ENCODE data around the gene NRL.

Gene NRL

GRCh38 chr14:24114532-24115421 lies at the start of gene NRL, which contains the start of gene DCAF11:
Gene NRL, minus strand, starts transcription at chr14:24114949. Its CDS starts 32,101 bp downstream, at chr14:24082848.
Gene DCAF11, plus strand, starts transcription at chr14:24114777. Its CDS starts 818 bp downstream, at chr14:24115595.
- peak within 1 kb of the TSS; percentile 82 for H3K4me3 ChIP-seq (replicated peaks; ENCODE audit: low read depth, low read length)
- TF ChIP-seq CTCF (IDR thresholded peaks at IDR 0.05; ENCODE audit: low read depth, low read length, missing control alignments) = no peak
- DNase-seq (ENCODE audit: extremely low read depth, low read depth) = peak; percentile 99

DNA sequence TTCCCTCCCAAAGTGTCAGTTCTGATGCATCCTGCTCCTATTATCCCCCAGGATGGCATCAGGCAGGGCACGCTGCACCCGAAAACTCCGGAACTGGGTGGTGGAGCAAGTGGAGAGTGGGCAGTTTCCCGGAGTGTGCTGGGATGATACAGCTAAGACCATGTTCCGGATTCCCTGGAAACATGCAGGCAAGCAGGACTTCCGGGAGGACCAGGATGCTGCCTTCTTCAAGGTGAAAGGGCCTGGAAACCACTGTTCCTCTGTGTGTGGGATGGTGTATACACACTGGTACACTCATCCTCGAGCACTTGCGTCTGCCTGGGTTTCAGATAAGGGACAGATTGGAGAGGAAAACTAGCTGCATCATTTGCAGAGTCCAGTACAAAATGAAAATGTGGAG lies 47.3 kb upstream of the NRL start:
- no peak for DNase-seq (ENCODE audit: extremely low read depth, low read depth)
- TF ChIP-seq CTCF (IDR thresholded peaks at IDR 0.05; ENCODE audit: low read depth, low read length, missing control alignments) = no peak
- peak overlapping the region; percentile 51 for H3K4me3 ChIP-seq (replicated peaks; ENCODE audit: low read depth, low read length)

DNA sequence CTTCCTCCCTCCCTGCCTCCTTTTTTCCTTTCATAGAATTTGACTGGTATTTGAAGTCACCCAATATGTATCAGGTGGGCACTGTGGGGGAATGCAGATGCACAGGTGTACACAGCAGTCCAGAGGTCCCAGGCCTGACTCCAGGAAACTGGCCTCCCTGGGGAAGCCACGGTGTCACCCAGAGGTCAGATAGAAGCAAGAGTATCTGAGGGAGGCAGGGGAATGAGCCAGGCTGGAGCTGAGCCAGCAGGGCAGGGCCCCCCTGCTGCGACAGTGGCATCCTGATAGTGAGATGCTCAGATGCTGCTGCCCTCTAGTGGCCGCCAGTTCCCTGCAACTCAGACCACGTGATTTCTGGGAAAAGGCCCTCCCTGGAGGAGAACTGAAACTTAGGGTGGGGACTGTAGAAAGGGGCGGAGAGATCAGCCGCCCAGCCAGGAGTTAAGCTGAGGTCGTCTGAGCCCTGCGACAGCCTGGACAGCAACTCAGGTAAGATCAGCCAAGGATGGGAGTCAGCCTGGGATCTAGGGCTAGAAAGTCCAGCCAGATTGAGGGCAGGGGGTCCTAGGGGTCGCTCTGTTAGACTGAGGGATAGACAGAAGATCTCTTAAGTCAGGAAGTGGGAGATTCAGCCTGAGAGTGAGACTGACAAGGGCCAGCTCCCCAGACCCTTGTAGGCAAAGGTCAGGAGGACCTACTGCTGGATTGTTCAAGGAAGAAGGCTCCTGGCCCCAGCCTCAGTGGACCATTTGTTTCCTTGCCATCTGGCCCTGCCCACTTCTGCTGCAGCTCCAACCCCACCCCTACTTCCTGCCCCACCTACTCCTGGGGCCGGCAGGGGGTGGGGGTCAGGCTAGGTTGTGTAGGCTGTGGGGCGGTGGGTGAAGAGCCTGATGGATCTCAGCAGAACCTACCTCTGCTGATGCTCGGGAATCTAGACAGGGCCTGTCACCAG lies 46.4 kb upstream of the NRL start, which contains the start of gene IRF9:
Gene IRF9 (plus strand): TSS at position 416 of the 955 bp plus-strand sequence. CDS start 880 bp downstream, outside the sequence.
- DNase-seq (ENCODE audit: extremely low read depth, low read depth) = peak; percentile 94
- peak within 1 kb of the TSS; percentile 51 for H3K4me3 ChIP-seq (replicated peaks; ENCODE audit: low read depth, low read length)
- peak; percentile 94 for TF ChIP-seq CTCF (IDR thresholded peaks at IDR 0.05; ENCODE audit: low read depth, low read length, missing control alignments)

- TF ChIP-seq CTCF (IDR thresholded peaks at IDR 0.05; ENCODE audit: low read depth, low read length, missing control alignments) = no peak
- H3K4me3 ChIP-seq (replicated peaks; ENCODE audit: low read depth, low read length) = no peak overlapping the region
- no peak for DNase-seq (ENCODE audit: extremely low read depth, low read depth)
Measured at GRCh38 chr14:24160499-24160849, 45.7 kb upstream of the NRL start.

GRCh38 chr14:24159777-24160498 lies 45.2 kb upstream of the NRL start:
- H3K4me3 ChIP-seq (replicated peaks; ENCODE audit: low read depth, low read length) = no peak overlapping the region
- no peak for TF ChIP-seq CTCF (IDR thresholded peaks at IDR 0.05; ENCODE audit: low read depth, low read length, missing control alignments)
- no peak for DNase-seq (ENCODE audit: extremely low read depth, low read depth)

- no peak for DNase-seq (ENCODE audit: extremely low read depth, low read depth)
- no peak overlapping the region for H3K4me3 ChIP-seq (replicated peaks; ENCODE audit: low read depth, low read length)
- TF ChIP-seq CTCF (IDR thresholded peaks at IDR 0.05; ENCODE audit: low read depth, low read length, missing control alignments) = no peak
Measured at GRCh38 chr14:24157331-24157730, 42.6 kb upstream of the NRL start.

All from HFF-Myc (cell line).